ENCODE measurements around the gene CHRM1.

Gene CHRM1

DNA sequence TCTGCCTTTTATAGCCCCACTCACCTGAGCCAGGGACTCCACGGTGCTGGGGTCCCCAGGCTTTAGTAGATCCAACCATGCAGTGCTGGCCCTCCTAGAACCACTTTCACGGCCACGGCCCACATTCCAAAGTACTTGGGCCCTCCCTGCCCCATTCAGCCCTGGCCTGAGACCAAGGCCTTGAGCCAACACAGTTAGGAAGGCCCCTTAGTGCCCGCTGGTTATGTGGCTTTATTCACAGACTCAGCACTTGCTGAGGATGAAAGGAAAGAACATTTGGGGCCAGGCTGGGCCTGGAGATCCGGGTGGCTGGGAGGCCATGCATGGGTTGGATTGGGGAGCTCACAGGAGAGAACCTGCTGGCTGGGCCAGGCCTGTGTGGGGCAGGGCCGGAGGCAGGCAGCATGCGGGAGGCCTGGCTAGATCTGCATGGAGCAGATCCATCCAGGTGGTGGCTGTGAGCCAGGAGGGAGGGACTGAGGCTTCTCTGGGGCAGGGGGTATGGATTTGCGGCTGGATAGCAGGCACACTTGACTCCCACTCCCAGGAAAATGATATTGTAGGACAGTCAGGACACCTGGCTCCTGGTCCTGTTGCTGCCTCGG lies 12.6 kb downstream of the CHRM1 start:
- ChIA-PET POLR2A (interaction anchor here (0.6 kb wide), 1 partner anchor 19 kb away, joined by 4 read pairs; no protein-coding TSS in a partner anchor), CTCF (interaction anchor here (0.6 to 9.1 kb wide), 19 partner anchors 11 to 310 kb away, joined by 3 to 450 read pairs (median 4); no protein-coding TSS in a partner anchor)
- Histone ChIP-seq H3K36me3 (ENCODE audit: control insufficient read depth in 2 of 2, insufficient read depth in 1 of 2, low read length in 2 of 2) (no peaks in the 10 kb centered on the region), H3K4me1 (ENCODE audit: control insufficient read depth, insufficient read depth, low read length) (no peaks in the 10 kb centered on the region), H3K27ac (ENCODE audit: extremely low read depth, low read depth, low read length) (no peak overlapping the region), H3K4me3 (ENCODE audit: low read depth, low read length) (no peak overlapping the region), H3K9me3 (ENCODE audit: control insufficient read depth, insufficient read depth, low read depth, low read length) (no peaks in the 10 kb centered on the region)
- TF ChIP-seq, protein P1, sequence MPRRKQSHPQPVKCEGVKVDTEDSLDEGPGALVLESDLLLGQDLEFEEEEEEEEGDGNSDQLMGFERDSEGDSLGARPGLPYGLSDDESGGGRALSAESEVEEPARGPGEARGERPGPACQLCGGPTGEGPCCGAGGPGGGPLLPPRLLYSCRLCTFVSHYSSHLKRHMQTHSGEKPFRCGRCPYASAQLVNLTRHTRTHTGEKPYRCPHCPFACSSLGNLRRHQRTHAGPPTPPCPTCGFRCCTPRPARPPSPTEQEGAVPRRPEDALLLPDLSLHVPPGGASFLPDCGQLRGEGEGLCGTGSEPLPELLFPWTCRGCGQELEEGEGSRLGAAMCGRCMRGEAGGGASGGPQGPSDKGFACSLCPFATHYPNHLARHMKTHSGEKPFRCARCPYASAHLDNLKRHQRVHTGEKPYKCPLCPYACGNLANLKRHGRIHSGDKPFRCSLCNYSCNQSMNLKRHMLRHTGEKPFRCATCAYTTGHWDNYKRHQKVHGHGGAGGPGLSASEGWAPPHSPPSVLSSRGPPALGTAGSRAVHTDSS (tag by site-specific recombination; IDR thresholded peaks at IDR 0.05), result no peak
- TF ChIP-seq, protein P2, sequence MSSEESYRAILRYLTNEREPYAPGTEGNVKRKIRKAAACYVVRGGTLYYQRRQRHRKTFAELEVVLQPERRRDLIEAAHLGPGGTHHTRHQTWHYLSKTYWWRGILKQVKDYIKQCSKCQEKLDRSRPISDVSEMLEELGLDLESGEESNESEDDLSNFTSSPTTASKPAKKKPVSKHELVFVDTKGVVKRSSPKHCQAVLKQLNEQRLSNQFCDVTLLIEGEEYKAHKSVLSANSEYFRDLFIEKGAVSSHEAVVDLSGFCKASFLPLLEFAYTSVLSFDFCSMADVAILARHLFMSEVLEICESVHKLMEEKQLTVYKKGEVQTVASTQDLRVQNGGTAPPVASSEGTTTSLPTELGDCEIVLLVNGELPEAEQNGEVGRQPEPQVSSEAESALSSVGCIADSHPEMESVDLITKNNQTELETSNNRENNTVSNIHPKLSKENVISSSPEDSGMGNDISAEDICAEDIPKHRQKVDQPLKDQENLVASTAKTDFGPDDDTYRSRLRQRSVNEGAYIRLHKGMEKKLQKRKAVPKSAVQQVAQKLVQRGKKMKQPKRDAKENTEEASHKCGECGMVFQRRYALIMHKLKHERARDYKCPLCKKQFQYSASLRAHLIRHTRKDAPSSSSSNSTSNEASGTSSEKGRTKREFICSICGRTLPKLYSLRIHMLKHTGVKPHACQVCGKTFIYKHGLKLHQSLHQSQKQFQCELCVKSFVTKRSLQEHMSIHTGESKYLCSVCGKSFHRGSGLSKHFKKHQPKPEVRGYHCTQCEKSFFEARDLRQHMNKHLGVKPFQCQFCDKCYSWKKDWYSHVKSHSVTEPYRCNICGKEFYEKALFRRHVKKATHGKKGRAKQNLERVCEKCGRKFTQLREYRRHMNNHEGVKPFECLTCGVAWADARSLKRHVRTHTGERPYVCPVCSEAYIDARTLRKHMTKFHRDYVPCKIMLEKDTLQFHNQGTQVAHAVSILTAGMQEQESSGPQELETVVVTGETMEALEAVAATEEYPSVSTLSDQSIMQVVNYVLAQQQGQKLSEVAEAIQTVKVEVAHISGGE (tag by site-specific recombination; conservative IDR thresholded peaks at IDR 0.05; ENCODE audit: low read depth), result no peak
- TF ChIP-seq ZNF501 (tag by site-specific recombination; IDR thresholded peaks at IDR 0.05), result no peak
- no peak for TF ChIP-seq ZNF544 (tag by site-specific recombination; IDR thresholded peaks at IDR 0.05)
- TF ChIP-seq ZNF514 (tag by site-specific recombination; IDR thresholded peaks at IDR 0.05), result no peak
- no peak for TF ChIP-seq ZNF792 (tag by site-specific recombination; IDR thresholded peaks at IDR 0.05)
- TF ChIP-seq ZNF146 (tag by site-specific recombination; IDR thresholded peaks at IDR 0.05), result no peak
- TF ChIP-seq, protein P3, sequence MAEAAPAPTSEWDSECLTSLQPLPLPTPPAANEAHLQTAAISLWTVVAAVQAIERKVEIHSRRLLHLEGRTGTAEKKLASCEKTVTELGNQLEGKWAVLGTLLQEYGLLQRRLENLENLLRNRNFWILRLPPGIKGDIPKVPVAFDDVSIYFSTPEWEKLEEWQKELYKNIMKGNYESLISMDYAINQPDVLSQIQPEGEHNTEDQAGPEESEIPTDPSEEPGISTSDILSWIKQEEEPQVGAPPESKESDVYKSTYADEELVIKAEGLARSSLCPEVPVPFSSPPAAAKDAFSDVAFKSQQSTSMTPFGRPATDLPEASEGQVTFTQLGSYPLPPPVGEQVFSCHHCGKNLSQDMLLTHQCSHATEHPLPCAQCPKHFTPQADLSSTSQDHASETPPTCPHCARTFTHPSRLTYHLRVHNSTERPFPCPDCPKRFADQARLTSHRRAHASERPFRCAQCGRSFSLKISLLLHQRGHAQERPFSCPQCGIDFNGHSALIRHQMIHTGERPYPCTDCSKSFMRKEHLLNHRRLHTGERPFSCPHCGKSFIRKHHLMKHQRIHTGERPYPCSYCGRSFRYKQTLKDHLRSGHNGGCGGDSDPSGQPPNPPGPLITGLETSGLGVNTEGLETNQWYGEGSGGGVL (tag by site-specific recombination; IDR thresholded peaks at IDR 0.05), result no peak
- no peak for TF ChIP-seq ZNF23 (tag by site-specific recombination; IDR thresholded peaks at IDR 0.05; ENCODE audit: borderline replicate concordance)
- TF ChIP-seq, protein P4, sequence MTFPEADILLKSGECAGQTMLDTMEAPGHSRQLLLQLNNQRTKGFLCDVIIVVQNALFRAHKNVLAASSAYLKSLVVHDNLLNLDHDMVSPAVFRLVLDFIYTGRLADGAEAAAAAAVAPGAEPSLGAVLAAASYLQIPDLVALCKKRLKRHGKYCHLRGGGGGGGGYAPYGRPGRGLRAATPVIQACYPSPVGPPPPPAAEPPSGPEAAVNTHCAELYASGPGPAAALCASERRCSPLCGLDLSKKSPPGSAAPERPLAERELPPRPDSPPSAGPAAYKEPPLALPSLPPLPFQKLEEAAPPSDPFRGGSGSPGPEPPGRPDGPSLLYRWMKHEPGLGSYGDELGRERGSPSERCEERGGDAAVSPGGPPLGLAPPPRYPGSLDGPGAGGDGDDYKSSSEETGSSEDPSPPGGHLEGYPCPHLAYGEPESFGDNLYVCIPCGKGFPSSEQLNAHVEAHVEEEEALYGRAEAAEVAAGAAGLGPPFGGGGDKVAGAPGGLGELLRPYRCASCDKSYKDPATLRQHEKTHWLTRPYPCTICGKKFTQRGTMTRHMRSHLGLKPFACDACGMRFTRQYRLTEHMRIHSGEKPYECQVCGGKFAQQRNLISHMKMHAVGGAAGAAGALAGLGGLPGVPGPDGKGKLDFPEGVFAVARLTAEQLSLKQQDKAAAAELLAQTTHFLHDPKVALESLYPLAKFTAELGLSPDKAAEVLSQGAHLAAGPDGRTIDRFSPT (tag by site-specific recombination; IDR thresholded peaks at IDR 0.05), result no peak
- no peak for TF ChIP-seq ZNF677 (tag by site-specific recombination; IDR thresholded peaks at IDR 0.05)
- TF ChIP-seq ZNF19 (tag by site-specific recombination; IDR thresholded peaks at IDR 0.05; ENCODE audit: low read depth), result no peak
- no peak for TF ChIP-seq ZNF354C (tag by site-specific recombination; IDR thresholded peaks at IDR 0.05; ENCODE audit: borderline replicate concordance, low read depth)
- TF ChIP-seq ZNF184 (tag by site-specific recombination; IDR thresholded peaks at IDR 0.05), result no peak
- TF ChIP-seq, protein P5, sequence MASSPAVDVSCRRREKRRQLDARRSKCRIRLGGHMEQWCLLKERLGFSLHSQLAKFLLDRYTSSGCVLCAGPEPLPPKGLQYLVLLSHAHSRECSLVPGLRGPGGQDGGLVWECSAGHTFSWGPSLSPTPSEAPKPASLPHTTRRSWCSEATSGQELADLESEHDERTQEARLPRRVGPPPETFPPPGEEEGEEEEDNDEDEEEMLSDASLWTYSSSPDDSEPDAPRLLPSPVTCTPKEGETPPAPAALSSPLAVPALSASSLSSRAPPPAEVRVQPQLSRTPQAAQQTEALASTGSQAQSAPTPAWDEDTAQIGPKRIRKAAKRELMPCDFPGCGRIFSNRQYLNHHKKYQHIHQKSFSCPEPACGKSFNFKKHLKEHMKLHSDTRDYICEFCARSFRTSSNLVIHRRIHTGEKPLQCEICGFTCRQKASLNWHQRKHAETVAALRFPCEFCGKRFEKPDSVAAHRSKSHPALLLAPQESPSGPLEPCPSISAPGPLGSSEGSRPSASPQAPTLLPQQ (tag by site-specific recombination; IDR thresholded peaks at IDR 0.05), result no peak
- TF ChIP-seq ZNF37A (tag by site-specific recombination; IDR thresholded peaks at IDR 0.05), result no peak
- TF ChIP-seq, protein P6, sequence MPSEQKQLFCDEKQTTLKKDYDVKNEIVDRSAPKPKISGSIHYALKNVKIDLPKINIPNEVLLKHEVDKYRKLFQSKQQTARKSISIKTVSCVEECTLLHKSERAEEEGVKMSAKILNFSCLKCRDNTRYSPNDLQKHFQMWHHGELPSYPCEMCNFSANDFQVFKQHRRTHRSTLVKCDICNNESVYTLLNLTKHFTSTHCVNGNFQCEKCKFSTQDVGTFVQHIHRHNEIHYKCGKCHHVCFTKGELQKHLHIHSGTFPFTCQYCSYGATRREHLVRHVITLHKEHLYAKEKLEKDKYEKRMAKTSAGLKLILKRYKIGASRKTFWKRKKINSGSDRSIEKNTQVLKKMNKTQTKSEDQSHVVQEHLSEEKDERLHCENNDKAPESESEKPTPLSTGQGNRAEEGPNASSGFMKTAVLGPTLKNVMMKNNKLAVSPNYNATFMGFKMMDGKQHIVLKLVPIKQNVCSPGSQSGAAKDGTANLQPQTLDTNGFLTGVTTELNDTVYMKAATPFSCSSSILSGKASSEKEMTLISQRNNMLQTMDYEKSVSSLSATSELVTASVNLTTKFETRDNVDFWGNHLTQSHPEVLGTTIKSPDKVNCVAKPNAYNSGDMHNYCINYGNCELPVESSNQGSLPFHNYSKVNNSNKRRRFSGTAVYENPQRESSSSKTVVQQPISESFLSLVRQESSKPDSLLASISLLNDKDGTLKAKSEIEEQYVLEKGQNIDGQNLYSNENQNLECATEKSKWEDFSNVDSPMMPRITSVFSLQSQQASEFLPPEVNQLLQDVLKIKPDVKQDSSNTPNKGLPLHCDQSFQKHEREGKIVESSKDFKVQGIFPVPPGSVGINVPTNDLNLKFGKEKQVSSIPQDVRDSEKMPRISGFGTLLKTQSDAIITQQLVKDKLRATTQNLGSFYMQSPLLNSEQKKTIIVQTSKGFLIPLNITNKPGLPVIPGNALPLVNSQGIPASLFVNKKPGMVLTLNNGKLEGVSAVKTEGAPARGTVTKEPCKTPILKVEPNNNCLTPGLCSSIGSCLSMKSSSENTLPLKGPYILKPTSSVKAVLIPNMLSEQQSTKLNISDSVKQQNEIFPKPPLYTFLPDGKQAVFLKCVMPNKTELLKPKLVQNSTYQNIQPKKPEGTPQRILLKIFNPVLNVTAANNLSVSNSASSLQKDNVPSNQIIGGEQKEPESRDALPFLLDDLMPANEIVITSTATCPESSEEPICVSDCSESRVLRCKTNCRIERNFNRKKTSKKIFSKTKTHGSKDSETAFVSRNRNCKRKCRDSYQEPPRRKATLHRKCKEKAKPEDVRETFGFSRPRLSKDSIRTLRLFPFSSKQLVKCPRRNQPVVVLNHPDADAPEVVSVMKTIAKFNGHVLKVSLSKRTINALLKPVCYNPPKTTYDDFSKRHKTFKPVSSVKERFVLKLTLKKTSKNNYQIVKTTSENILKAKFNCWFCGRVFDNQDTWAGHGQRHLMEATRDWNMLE (tag by site-specific recombination; conservative IDR thresholded peaks at IDR 0.05; ENCODE audit: low read depth), result no peak
